Mucosa of gallbladder (tissue), 1 donor: ENCODE results near the gene ACTR1A. TPM values are rescaled to one million over a fixed set of nuclear protein-coding genes. Genes with fewer than 3 reads are reported as not detected.
A peak's percentile ranks its signal among the peaks of the same experiment; 100 is the strongest.

Experiments used
- DNase-seq: peaks from one replicate; pipeline ENCODE4 v3.0.0-alpha.2; 2020; ENCODE audit warnings: low spot score
- total RNA-seq: library from RNA; stranded (reverse); gene quantifications from one replicate; pipeline ENCODE4 v1.2.1, GENCODE V29; 2021
- donor health status: DM: no; HTN: no; CAD: no.

ACTR1A gene
- total RNA-seq, 1 donor from 2014 or later = 96.4 TPM

GRCh38 chr10:102453502-102453901, 49.0 kb downstream of the ACTR1A start:
- no peak for DNase-seq

- DNase-seq = no peak
These were observed 49.7 kb downstream of the ACTR1A start for GRCh38 chr10:102452672-102453340.

DNA sequence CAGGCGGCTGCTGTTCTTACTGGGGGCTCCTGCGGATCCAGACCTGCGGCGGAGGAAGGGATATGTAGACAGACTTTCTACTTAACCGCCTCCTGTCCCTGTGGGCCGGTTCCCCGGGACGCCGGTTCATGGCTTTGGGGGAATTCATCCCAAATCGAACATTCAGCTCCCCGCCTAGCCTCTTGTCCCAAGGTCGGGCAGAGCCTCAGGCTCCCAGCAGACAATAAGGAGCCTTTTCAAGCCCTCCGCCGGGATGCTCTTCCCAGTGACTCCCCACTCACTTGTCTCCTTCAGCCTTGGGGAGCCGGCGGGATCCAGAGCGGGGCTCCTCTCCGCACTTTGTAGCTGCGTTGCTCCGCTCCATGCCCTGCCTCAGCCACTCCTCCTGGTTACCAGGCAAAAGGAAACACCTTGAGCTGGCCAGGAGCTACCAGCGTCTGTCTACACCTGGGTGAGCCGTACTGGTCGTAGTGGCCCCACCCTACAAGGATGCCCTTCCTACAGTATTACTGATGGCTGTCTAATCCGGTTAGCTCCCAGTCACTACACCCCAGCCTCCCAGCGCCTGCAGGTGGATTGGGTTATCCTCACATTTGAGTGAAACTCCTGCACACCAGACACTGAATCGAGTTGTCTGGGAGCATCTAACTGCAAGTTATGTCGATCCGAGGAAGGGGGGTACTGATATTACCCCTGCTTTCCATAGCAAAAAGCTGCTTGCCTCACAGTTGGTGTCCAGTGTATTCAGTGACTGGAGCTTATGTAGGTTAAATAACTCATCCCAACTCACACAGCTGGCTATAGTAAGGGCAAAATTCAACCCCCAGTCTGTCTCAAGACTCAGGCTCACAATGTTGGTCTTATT, 51.2 kb downstream of the ACTR1A start, which contains the start of gene C10orf95:
Gene C10orf95, minus strand, starts transcription at position 439 of the 865 bp plus-strand sequence. CDS start 450 bp downstream, outside the sequence.
- no peak for DNase-seq

DNA sequence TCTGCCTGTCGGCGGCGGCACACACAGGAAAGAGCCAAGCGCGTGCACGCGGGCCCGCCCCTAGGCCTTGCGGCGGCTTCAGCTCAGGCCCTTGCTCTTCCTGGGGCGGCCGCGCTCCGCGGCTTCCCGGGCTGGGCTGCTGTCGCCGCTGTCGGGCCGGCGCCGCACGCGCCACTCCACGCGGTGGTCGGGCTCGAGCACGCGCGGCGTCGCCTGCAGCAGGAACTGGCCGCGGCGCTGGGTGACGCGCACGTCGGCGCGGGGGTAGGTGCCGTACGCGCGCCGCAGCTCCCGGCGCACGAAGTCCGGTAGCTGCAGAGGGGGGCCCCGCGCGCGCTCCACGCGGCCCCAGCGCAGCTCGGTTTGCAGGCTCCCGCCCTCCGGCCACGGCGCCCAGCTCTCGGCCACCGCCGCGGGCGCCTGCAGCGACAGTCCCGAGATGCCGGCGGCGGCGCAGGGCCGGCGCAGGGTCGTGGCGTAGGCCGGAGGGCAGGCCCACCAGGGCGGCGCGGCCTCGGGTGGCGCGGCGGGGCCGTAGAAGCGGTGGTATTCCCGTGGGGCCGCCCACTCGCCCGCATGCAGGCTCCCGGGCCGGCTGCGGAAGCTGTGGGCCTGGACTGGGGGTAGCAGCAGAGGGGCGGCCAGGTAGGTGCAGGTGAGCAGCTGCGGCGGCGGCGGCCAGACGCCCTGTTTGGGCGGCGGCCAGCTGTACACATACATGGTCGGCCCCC, 52.0 kb downstream of the ACTR1A start:
- DNase-seq = peak; percentile 87

- no peak for DNase-seq
These were observed 52.5 kb downstream of the ACTR1A start for GRCh38 chr10:102450124-102450373.

DNA sequence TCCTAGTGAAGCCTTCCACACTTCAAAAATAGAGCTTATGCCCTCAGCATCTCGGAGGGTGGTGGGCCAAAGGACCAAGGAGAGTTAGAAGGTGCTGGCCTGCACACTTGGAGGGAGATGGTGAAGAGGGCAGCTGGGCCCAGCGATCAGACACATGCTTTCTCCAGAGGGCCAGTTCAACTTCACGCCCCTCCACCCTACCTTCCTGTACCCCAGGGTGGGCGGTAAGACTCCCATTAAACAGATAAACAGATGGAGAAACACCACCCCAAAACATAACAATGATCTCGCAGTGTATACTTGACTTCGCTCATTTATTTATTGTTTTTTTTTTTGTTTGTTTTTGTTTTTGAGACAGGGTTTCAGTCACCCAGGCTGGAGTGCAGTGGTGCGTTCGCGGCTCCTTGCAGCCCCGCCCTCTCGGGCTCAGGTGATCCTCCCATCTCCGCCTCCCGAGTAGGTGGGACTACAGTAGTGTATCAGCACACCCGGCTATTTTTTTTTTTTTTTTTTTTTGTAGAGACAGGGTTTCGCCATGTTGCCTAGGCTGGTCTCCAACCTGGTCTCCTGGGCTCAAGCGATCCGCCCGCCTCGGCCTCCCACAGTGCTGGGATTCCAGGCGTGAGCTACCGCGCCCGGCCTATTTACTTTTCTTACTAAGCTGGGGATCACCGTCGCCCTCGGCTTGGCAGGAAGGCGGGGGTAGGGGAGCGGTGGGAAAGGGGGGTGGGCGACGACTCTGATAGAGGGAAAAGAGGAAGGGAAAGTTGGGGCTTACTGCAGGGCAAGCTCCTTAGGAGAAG, 53.0 kb downstream of the ACTR1A start:
- peak; percentile 86 for DNase-seq

DNA sequence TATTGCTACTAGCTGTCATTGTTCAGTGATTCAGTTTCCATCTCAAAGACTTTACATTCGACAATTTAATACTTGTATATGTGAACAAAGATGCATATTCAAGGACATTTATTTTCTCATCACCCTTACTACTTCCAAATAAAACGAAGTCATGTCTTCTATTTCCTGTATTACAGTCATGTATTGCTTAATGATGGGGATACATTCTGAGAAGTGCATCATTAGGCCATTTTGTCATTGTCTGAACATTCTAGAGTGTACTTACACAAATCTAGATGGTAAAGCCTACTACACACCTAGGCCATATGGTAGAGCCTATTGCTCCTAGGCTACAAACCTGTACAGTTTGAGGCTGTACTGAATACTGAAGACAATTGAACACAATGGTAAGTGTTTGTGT, 57.7 kb downstream of the ACTR1A start:
- DNase-seq = no peak

GRCh38 chr10:102438374-102438773, 64.1 kb downstream of the ACTR1A start:
- DNase-seq = no peak

- no peak for DNase-seq
These were observed 65.0 kb downstream of the ACTR1A start for GRCh38 chr10:102437515-102437914.

DNA sequence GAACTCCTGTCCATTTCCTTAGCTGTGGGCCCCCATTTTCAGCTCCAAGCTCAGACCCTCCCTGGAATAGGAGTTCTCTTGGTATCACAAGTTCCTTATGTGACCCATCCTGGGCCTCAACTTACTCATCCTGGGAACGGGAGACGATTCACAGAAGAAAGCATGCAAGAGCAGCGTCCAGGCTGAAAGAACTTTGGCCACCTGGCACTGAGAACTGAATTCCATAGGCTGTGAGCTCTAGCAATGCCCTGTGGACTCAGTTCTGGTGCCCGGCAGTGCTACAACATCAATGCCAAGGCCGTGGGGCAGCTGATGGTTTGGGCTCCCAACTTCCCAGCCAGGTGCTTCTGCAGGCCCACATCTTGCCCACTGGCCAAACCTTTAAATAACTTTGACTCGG, 66.2 kb downstream of the ACTR1A start:
- DNase-seq = no peak

- no peak for DNase-seq
These were observed 66.8 kb downstream of the ACTR1A start for GRCh38 chr10:102435529-102436233.

- no peak for DNase-seq
These were observed 67.4 kb downstream of the ACTR1A start for GRCh38 chr10:102435133-102435497.

GRCh38 chr10:102434394-102435132, 67.9 kb downstream of the ACTR1A start:
- no peak for DNase-seq

- no peak for DNase-seq
These were observed 68.9 kb downstream of the ACTR1A start for GRCh38 chr10:102433619-102434046.

GRCh38 chr10:102432162-102432950, 70.2 kb downstream of the ACTR1A start, which contains the start of gene CUEDC2:
CUEDC2 (minus strand) TSS chr10:102432574; CDS start chr10:102425188, 7,386 bp downstream.
- peak; percentile 96 for DNase-seq

DNA sequence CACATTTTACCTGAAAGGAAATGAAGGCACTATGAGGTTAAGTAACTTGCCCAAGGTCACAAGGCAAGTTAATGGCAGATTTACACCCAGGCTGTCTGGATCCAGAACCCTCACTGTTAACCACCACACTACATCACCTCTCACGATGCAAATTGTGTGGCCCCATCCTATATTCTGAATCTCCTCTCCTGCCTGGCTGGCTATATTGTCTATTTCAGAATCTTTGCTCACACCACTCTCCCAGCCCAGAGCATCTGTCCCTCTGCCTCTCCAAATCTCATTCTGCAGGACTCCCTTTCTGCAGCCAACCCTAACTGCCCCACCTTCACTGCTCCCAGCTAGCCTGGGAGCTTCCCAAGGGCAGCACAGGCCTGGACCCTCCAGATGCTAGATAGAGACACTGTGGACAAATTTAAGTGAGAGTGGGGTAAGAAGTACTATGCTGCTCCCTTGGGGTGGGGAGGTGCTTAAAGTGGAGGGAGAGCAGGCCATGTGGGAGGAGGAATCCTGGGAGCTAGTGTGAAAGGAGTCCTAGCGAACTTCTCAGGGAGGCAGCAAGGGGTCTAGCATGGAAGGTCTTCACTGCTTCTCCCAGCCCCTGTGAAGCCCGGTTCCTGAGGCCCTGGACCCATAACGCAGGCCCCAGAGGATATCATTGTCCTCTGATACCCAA, 70.9 kb downstream of the ACTR1A start:
- no peak for DNase-seq

DNA sequence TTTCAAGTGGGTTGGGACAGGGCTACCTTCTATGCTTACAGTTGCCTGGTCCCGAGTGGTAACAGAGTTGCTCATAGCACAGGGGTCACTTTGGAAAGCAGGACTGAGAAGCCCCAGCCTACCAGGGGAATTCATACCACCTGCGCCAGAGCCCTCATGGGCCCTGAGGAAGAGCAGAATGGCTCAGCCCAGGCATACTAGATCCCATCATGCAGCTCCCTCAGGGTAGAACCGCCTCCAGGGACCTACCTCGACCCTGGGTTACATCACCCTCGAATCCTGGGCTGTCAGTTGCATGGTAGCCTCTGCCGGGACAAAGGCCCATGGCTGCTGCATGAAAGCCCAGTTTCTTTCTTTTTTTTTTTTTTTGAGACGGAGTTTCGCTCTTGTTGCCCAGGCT, 73.0 kb downstream of the ACTR1A start:
- DNase-seq = no peak
